Limb (tissue), 2 donors: ENCODE data around the gene DCAF12L1.

ENCODE experiments used
- DNase-seq, 2 donors: peaks; one replicate each; pipeline ENCODE4 v3.0.0-alpha.2; 2016; ENCODE audit errors: extremely low spot score in 2 of 2

The DCAF12L1 gene

DNA sequence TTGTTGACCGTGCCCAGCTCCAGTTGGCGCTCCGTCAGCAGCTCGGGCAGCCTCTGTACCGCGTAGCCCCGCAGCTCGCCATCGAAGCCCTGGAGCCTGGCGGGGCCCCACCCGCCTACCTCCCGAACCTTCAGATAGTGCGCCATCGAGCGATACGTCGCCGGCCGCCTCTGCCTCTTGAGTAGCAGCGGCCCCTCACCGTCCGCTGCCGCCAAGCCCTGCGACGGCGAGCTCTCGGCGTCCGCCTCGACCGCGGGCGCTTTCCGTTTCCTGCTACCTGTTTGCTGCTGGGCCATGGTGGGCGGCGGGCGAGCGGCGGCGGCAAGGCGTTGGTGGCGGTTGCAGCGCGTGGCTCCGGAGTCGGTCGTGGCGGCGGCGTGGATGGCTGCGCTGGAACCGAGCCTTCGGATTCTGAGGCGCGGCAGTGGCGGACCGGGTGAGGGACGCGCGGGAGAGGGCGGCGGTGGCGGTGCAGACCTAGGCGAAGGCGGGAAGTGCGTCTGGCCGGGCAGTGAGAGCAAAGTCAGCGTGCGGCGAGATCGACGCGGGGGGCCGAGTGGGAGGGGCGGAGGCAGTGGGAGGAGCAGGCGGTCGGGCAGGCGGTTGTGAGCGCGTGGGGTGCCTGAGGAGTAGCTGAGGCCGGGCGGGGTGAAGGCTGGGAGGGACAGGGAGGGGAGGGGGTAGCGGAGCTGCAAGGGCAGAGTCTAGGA, at the start of gene DCAF12L1:
DCAF12L1 (minus strand) TSS at position 502 of the 710 bp plus-strand sequence; CDS start at position 296, 206 bp downstream.
- peak; percentile 1 to 52 for DNase-seq

DNA sequence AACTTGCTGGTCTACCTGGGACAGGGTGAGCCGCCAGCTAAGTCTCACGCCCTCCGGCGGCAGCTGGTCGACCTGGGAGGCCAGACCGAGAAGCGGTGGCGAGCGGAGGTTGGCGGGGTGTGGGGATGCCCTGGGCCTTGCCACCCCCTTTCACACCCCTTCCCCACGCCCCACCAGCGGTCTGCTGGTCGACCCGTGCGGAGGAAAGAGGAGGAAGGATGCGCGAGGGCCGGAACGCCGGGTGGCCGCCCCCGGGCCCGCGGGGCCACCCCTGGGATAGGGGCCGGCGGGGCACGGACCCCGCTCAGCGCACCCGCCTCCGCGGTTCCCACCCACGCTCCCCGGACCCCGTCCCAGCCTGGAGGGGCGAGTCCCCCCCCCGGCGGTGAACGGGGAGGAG, 28.3 kb upstream of the DCAF12L1 start:
- no peak for DNase-seq

- DNase-seq: no peak
Measured at GRCh38 chrX:126575911-126576310, 23.3 kb upstream of the DCAF12L1 start.

GRCh38 chrX:126557151-126557550, 4.5 kb upstream of the DCAF12L1 start:
- DNase-seq: no peak

DNA sequence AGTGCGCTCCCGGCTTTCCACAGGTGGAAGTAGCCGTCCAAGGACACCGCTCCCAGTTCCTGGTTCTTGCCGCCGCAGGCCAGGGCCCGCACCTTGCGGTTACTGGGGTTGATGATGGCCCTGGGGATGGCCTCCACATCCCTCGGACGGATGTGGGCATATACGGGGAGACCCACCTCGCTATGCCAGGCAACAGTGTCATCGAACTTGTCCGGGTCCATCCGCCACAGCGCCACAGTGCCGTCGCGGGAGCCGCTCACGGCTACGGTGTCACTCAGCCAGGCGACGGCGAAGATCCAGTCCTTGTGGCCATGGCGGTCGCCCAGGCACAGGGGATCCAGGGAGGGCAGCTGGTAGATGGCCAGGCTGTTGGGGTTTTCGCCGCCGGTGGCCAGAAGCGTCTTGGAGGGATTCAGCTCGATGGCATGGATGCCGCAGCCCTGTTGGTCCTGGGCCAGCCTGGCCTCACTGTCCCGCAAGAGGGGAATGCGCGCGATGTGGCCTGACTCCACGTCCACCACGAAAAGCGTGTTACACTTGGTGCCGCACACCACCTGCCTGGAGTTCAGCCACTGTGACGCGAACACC, 795 bp downstream of the DCAF12L1 start:
- DNase-seq: no peak

GRCh38 chrX:126551306-126551705, 1.3 kb downstream of the DCAF12L1 start:
- no peak for DNase-seq

DNA sequence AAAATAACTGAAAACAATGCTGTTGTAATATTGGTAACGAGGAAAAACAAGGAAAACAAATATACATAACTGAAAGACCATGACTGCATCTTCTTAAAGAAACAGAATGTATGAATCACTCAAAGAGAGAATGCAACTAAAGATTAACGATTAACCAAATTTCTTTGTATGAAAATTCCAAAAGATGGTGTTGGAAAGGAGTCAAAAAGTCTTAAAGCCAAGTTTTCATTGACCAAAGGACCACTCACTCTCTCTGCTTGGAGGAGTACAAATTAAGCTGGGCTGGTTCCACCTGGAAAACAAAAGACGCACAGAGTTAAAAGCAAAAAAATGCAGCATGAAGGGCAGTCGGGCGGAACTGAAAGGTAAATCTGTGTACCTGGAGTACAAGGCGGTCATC, 1.8 kb downstream of the DCAF12L1 start:
- no peak for DNase-seq

GRCh38 chrX:126509923-126510322, 42.7 kb downstream of the DCAF12L1 start:
- DNase-seq: no peak
